K562 (cell line): ENCODE data around the gene GAS2L1. TPM values are rescaled to one million over a fixed set of nuclear protein-coding genes. Genes with fewer than 3 reads are reported as not detected.

Source experiments
- MAZ ChIP-seq, 2 experiments: fragments of 450-650 bp in 1 of 2; sonication (generic) in 1 of 2; formaldehyde crosslinking; IDR thresholded peaks in 1 of 2; conservative IDR thresholded peaks in 1 of 2; 2 replicates each; pipeline versions ENCODE4 v1.4.0 to v1.5.0; 2020; ENCODE audit warnings: mild to moderate bottlenecking in 1 of 2, missing genetic modification reagents in 1 of 2
- MTF1 ChIP-seq: fragments of 250-450 bp; sonication (Bioruptor Pico); IDR thresholded peaks from 2 replicates; pipeline ENCODE4 v1.9.0; 2021; ENCODE audit warnings: moderate library complexity, mild to moderate bottlenecking, inconsistent platforms, borderline replicate concordance
- SMAD3 ChIP-seq: fragments of 450-650 bp; formaldehyde crosslinking; conservative IDR thresholded peaks from 2 replicates; pipeline ENCODE4 v1.4.0; 2020; ENCODE audit warnings: mild to moderate bottlenecking
- SRSF1 ChIP-seq: fragments of 200-400 bp; formaldehyde crosslinking; IDR thresholded peaks from 2 replicates; pipeline ENCODE4 v1.6.1; 2017; ENCODE audit warnings: mild to moderate bottlenecking, low read depth, low read length, moderate library complexity
- ZBTB7A ChIP-seq: IDR thresholded peaks from 2 replicates; pipeline ENCODE4 v1.6.1; 2011; ENCODE audit warnings: low read depth, mild to moderate bottlenecking, low read length, moderate library complexity, borderline replicate concordance; ENCODE audit not compliant: control insufficient read depth
- ZNF232 ChIP-seq: sonication (generic); formaldehyde crosslinking; IDR thresholded peaks from 2 replicates; pipeline ENCODE4 v1.8.0; 2022; ENCODE audit warnings: mild to moderate bottlenecking, missing genetic modification reagents
- ZNF311 ChIP-seq: fragments of 250-450 bp; sonication (Bioruptor Pico); IDR thresholded peaks from 2 replicates; pipeline ENCODE4 v1.4.0; 2020; ENCODE audit warnings: mild to moderate bottlenecking, moderate library complexity
- ZNF696 ChIP-seq: fragments of 250-450 bp; sonication (Bioruptor Pico); conservative IDR thresholded peaks from 2 replicates; pipeline ENCODE4 v1.4.0; 2020; ENCODE audit warnings: mild to moderate bottlenecking, moderate library complexity
- polyA plus RNA-seq, 8 experiments: library from polyadenylated mRNA; depleted of rRNA in 4 of 8; stranded (reverse) in 5 of 8; unstranded in 3 of 8; fragments of >200 nt; fragmentation: Nextera tagmentation in 2 of 8; fragmentation: Illumina TruSeq in 1 of 8; extraction: Ambion mirVana in 2 of 8; extraction: Trizol in 1 of 8; gene quantifications; 2 replicates each; pipeline versions ENCODE4 v1.2.1 to v1.2.3, GENCODE V29; 2011 to 2014; ENCODE audit warnings: inconsistent platforms in 1 of 8, missing spikeins in 1 of 8
- total RNA-seq, 7 experiments: library from RNA; depleted of rRNA in 6 of 7; stranded (reverse); fragments of >200 nt in 6 of 7; fragmentation: Illumina TruSeq in 2 of 7; extraction: Trizol in 2 of 7; gene quantifications; 2 replicates each; pipeline versions ENCODE4 v1.2.1 to v1.2.3, GENCODE V29; 2011 to 2021; ENCODE audit warnings: low replicate concordance in 1 of 7
- TF ChIP-seq, protein P1 (sequence below): sonication (generic); formaldehyde crosslinking; IDR thresholded peaks from 2 replicates; pipeline ENCODE4 v1.8.1; 2023; ENCODE audit warnings: mild to moderate bottlenecking, missing genetic modification reagents
- TF ChIP-seq, protein P2 (sequence below), 2 experiments: IDR thresholded peaks; 2 replicates each; pipeline ENCODE4 v1.6.1; 2012; ENCODE audit warnings: improper control_type of control experiment in 2 of 2, low read depth in 2 of 2, low read length in 2 of 2, borderline replicate concordance in 1 of 2
- TF ChIP-seq, protein P3 (sequence below): fragments of 450-650 bp; formaldehyde crosslinking; IDR thresholded peaks from 2 replicates; pipeline ENCODE4 v1.4.0; 2020; ENCODE audit warnings: mild to moderate bottlenecking, moderate library complexity
- TF ChIP-seq, protein P4 (sequence below), 2 experiments: fragments of 450-650 bp; IDR thresholded peaks; 2 replicates each; pipeline ENCODE4 v1.6.1; 2016; ENCODE audit warnings: mild to moderate bottlenecking in 2 of 2, borderline replicate concordance in 1 of 2, low read depth in 1 of 2, moderate library complexity in 1 of 2

The GAS2L1 gene
- total and polyA plus RNA-seq, 9 of the 15 experiments (the other 6 are each of a cell fraction or from before 2014, with no cell fraction given) = 0.56 to 19.7 (median 3.2) TPM

DNA sequence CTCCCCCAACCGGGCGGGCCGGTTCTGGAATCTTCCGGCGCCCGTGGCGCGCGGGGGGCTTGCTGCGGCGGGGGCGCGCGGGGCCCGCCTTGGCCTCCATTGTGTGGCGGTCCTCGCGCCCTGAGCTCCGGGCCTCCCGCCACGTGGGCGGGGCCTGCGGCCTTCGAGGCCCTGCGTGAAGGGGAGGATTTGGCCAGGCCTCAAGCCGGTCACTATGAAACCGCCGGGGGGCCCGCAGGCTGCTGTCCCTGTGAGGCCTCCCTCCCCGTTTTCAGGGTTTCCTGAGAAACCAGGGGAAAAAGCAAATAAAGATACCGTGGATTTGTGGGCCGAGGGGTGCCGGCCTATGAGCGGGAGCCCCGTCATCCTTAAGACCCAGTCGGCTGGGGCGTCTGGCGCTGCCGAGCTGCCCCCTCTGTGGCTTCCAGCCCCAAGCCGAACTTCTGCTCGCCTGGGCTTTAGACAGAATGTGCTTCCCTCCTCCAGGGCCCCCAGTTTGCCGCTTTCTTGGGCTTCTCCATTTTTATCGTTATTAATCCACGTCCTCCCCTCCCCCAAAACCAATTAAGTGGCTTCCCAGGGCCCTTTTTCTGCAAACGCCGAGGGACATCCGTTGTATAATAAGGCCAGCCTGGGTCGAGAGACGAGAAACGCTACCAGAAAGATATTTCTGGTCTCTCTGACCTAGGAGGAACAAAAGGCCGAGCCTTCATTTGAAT is 37.8 kb upstream of the GAS2L1 start (continued):
- 0 out of 2 replicates have a peak, but pooled peaks have one; percentile 50 for TF ChIP-seq ZNF232
- TF ChIP-seq, protein P1, sequence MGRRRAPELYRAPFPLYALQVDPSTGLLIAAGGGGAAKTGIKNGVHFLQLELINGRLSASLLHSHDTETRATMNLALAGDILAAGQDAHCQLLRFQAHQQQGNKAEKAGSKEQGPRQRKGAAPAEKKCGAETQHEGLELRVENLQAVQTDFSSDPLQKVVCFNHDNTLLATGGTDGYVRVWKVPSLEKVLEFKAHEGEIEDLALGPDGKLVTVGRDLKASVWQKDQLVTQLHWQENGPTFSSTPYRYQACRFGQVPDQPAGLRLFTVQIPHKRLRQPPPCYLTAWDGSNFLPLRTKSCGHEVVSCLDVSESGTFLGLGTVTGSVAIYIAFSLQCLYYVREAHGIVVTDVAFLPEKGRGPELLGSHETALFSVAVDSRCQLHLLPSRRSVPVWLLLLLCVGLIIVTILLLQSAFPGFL (CRISPR knock-in tag) = no peak
- TF ChIP-seq SRSF1 = 0 out of 2 replicates have a peak, but pooled peaks have one; percentile 13
- TF ChIP-seq ZNF311 (CRISPR knock-in tag) = 0 out of 2 replicates have a peak, but pooled peaks have one; percentile 51
- TF ChIP-seq, protein P2, sequence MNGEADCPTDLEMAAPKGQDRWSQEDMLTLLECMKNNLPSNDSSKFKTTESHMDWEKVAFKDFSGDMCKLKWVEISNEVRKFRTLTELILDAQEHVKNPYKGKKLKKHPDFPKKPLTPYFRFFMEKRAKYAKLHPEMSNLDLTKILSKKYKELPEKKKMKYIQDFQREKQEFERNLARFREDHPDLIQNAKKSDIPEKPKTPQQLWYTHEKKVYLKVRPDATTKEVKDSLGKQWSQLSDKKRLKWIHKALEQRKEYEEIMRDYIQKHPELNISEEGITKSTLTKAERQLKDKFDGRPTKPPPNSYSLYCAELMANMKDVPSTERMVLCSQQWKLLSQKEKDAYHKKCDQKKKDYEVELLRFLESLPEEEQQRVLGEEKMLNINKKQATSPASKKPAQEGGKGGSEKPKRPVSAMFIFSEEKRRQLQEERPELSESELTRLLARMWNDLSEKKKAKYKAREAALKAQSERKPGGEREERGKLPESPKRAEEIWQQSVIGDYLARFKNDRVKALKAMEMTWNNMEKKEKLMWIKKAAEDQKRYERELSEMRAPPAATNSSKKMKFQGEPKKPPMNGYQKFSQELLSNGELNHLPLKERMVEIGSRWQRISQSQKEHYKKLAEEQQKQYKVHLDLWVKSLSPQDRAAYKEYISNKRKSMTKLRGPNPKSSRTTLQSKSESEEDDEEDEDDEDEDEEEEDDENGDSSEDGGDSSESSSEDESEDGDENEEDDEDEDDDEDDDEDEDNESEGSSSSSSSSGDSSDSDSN (IDR thresholded peaks at IDR 0.05; ENCODE audit: borderline replicate concordance in 1 of 2, low read depth in 2 of 2, low read length in 2 of 2) = 0 out of 4 replicates have a peak, but pooled peaks of 1 of the 2 experiments have one; percentile 60
- TF ChIP-seq MTF1 = no peak
- TF ChIP-seq, protein P3, sequence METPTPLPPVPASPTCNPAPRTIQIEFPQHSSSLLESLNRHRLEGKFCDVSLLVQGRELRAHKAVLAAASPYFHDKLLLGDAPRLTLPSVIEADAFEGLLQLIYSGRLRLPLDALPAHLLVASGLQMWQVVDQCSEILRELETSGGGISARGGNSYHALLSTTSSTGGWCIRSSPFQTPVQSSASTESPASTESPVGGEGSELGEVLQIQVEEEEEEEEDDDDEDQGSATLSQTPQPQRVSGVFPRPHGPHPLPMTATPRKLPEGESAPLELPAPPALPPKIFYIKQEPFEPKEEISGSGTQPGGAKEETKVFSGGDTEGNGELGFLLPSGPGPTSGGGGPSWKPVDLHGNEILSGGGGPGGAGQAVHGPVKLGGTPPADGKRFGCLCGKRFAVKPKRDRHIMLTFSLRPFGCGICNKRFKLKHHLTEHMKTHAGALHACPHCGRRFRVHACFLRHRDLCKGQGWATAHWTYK (CRISPR knock-in tag) = peak; percentile 47; the same call in 1 of the 2 replicates
- TF ChIP-seq ZNF696 (CRISPR knock-in tag) = no peak
- no peak; a peak in 1 of 4 replicates for TF ChIP-seq MAZ (CRISPR knock-in tag; conservative IDR thresholded peaks at IDR 0.05 in 1 of 2, IDR thresholded peaks at IDR 0.05 in 1 of 2)
- no peak for TF ChIP-seq SMAD3 (CRISPR knock-in tag)
- no peak for TF ChIP-seq ZBTB7A
- TF ChIP-seq, protein P4, sequence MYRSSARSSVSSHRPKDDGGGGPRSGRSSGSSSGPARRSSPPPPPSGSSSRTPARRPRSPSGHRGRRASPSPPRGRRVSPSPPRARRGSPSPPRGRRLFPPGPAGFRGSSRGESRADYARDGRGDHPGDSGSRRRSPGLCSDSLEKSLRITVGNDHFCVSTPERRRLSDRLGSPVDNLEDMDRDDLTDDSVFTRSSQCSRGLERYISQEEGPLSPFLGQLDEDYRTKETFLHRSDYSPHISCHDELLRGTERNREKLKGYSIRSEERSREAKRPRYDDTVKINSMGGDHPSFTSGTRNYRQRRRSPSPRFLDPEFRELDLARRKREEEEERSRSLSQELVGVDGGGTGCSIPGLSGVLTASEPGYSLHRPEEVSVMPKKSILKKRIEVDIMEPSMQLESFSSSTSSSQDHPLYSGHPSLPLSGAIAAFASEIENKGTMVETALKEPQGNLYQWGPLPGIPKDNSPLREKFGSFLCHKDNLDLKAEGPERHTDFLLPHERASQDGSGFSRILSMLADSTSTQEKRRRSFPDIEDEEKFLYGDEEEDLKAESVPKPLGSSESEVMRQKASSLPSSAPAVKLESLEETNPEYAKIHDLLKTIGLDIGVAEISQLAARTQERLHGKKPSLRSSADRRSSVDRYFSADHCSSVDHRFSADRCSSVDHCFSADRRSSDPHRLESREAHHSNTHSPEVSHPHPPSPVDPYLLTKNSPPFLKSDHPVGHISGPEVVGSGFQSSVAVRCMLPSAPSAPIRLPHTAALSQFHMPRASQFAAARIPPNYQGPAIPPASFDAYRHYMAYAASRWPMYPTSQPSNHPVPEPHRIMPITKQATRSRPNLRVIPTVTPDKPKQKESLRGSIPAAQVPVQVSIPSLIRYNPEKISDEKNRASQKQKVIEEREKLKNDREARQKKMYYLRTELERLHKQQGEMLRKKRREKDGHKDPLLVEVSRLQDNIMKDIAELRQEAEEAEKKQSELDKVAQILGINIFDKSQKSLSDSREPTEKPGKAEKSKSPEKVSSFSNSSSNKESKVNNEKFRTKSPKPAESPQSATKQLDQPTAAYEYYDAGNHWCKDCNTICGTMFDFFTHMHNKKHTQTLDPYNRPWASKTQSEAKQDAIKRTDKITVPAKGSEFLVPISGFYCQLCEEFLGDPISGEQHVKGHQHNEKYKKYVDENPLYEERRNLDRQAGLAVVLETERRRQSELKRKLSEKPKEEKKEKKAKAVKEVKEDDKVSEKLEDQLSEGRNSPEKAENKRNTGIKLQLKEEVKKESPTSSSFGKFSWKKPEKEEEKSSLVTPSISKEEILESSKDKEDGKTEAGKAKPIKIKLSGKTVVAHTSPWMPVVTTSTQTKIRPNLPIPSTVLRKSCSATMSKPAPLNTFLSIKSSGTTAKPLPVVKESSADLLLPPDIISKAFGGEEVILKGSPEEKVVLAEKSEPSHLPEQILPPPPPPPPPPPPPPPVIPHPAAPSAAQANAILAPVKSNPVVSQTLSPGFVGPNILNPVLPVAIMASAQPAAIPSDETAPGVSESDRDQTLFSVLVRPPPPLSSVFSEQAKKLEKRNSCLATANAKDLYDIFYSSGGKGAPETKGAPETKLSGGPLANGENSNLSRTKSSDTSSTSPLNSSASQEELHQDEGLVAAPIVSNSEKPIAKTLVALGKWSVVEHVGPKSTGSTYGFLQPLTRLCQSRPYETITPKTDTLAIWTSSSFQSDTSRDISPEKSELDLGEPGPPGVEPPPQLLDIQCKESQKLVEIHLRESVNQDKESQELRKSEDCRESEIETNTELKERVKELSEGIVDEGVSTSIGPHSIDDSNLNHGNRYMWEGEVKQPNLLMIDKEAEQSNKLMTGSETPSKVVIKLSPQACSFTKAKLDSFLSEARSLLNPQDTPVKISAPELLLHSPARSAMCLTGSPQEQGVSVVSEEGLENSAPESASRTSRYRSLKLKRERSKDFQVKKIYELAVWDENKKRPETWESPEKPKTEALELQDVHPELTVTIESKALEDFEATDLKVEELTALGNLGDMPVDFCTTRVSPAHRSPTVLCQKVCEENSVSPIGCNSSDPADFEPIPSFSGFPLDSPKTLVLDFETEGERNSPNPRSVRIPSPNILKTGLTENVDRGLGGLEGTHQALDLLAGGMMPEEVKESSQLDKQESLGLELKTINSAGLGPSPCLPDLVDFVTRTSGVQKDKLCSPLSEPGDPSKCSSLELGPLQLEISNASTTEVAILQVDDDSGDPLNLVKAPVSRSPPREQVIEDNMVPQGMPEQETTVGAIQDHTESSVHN (IDR thresholded peaks at IDR 0.05; ENCODE audit: borderline replicate concordance in 1 of 2, low read depth in 1 of 2) = no peak
